Neural crest cell (in vitro differentiated cells): Measurements from ENCODE around the gene ZFAND4. TPM values are rescaled to one million over a fixed set of nuclear protein-coding genes. Genes with fewer than 3 reads are reported as not detected.

Experiments used
- DNase-seq: peaks from one replicate; pipeline ENCODE4 v3.0.0; 2021; ENCODE audit warnings: low read depth, mixed read lengths, low spot score
- H3K27ac Mint-ChIP-seq: one replicate; pipeline ENCODE4 v1.8.0; 2021; ENCODE audit warnings: mild to moderate bottlenecking, mixed read lengths; ENCODE audit not compliant: unreplicated experiment
- H3K27me3 Mint-ChIP-seq: 2 replicates; pipeline ENCODE4 v1.8.0; 2021; ENCODE audit warnings: low read depth, mild to moderate bottlenecking, mixed read lengths
- H3K36me3 Mint-ChIP-seq: 2 replicates; pipeline ENCODE4 v1.8.0; 2021; ENCODE audit warnings: low read depth, mild to moderate bottlenecking, mixed read lengths
- H3K4me1 Mint-ChIP-seq: 2 replicates; pipeline ENCODE4 v1.8.0; 2021; ENCODE audit warnings: mixed read lengths
- H3K4me3 Mint-ChIP-seq: one replicate; pipeline ENCODE4 v1.8.0; 2021; ENCODE audit warnings: mild to moderate bottlenecking, mixed read lengths
- H3K9me3 Mint-ChIP-seq: 2 replicates; pipeline ENCODE4 v1.8.0; 2021; ENCODE audit warnings: mixed read lengths
- CTCF ChIP-seq: fragments of 200-600 bp; sonication (generic); conservative IDR thresholded peaks from 2 replicates; pipeline ENCODE4 v1.5.0; 2021; ENCODE audit warnings: antibody characterized with exemption, mild to moderate bottlenecking
- total RNA-seq: library from RNA; stranded (reverse); gene quantifications from 2 replicates; pipeline ENCODE4 v1.2.1, GENCODE V29; 2021

ZFAND4 gene
- total RNA-seq, 1 donor from 2014 or later = 12.9 TPM

- peaks cover 5% of the 10 kb centered on the region for H3K36me3 Mint-ChIP-seq
- no peak overlapping the region for H3K4me3 Mint-ChIP-seq
- no peaks in the 10 kb centered on the region for H3K27me3 Mint-ChIP-seq
- no peaks in the 10 kb centered on the region for H3K4me1 Mint-ChIP-seq
- TF ChIP-seq CTCF = no peak
- H3K27ac Mint-ChIP-seq = no peak overlapping the region
- no peaks in the 10 kb centered on the region for H3K9me3 Mint-ChIP-seq
- DNase-seq = no peak
Observed at GRCh38 chr10:45624724-45625123, 47.8 kb downstream of the ZFAND4 start.

GRCh38 chr10:45614869-45615268, 57.7 kb downstream of the ZFAND4 start:
- H3K27ac Mint-ChIP-seq = no peak overlapping the region
- no peaks in the 10 kb centered on the region for H3K9me3 Mint-ChIP-seq
- DNase-seq = no peak
- H3K36me3 Mint-ChIP-seq = peaks cover 3% of the 10 kb centered on the region
- H3K4me3 Mint-ChIP-seq = no peak overlapping the region
- H3K27me3 Mint-ChIP-seq = no peaks in the 10 kb centered on the region
- no peak for TF ChIP-seq CTCF
- H3K4me1 Mint-ChIP-seq = no peaks in the 10 kb centered on the region

- Mint-ChIP-seq H3K4me3 (no peak overlapping the region), H3K4me1 (no peaks in the 10 kb centered on the region), H3K9me3 (no peaks in the 10 kb centered on the region), H3K27me3 (no peaks in the 10 kb centered on the region), H3K27ac (no peak overlapping the region), H3K36me3 (peaks cover 3% of the 10 kb centered on the region)
- no peak for DNase-seq
- no peak for TF ChIP-seq CTCF
Observed at GRCh38 chr10:45612741-45613140, 59.8 kb downstream of the ZFAND4 start.

- DNase-seq = no peak
- peaks cover 3% of the 10 kb centered on the region for H3K36me3 Mint-ChIP-seq
- H3K4me1 Mint-ChIP-seq = no peaks in the 10 kb centered on the region
- H3K9me3 Mint-ChIP-seq = no peaks in the 10 kb centered on the region
- no peak overlapping the region for H3K4me3 Mint-ChIP-seq
- H3K27ac Mint-ChIP-seq = no peak overlapping the region
- no peaks in the 10 kb centered on the region for H3K27me3 Mint-ChIP-seq
- no peak for TF ChIP-seq CTCF
Observed at GRCh38 chr10:45608052-45608451, 64.5 kb downstream of the ZFAND4 start.

- Mint-ChIP-seq H3K27ac (no peak overlapping the region), H3K4me1 (no peaks in the 10 kb centered on the region), H3K9me3 (no peaks in the 10 kb centered on the region), H3K4me3 (no peak overlapping the region), H3K36me3 (peaks cover 3% of the 10 kb centered on the region), H3K27me3 (no peaks in the 10 kb centered on the region)
- TF ChIP-seq CTCF = no peak
- no peak for DNase-seq
Observed at GRCh38 chr10:45607276-45607675, 65.3 kb downstream of the ZFAND4 start.

- H3K9me3 Mint-ChIP-seq = peaks cover 9% of the 10 kb centered on the region
- DNase-seq = no peak
- peaks cover 7% of the 10 kb centered on the region for H3K27me3 Mint-ChIP-seq
- H3K36me3 Mint-ChIP-seq = no peaks in the 10 kb centered on the region
- H3K27ac Mint-ChIP-seq = no peak overlapping the region
- no peaks in the 10 kb centered on the region for H3K4me1 Mint-ChIP-seq
- no peak overlapping the region for H3K4me3 Mint-ChIP-seq
- no peak for TF ChIP-seq CTCF
Observed at GRCh38 chr10:45602836-45603235, 69.7 kb downstream of the ZFAND4 start.
